CD14-positive monocyte (primary cell): ENCODE data around the gene LRRC4. TPM values are rescaled to one million over a fixed set of nuclear protein-coding genes. Genes with fewer than 3 reads are reported as not detected.

Experiments
- DNase-seq, 3 donors: peaks; one replicate each; pipeline ENCODE4 v3.0.0-alpha.2; 2011 to 2022
- H2AFZ ChIP-seq: 2 replicates; pipeline ENCODE4 v1.6.0; 2012; ENCODE audit warnings: mild to moderate bottlenecking, low read depth, low read length, inconsistent platforms; ENCODE audit not compliant: insufficient read depth, poor library complexity, severe bottlenecking
- H3K27ac ChIP-seq, 2 donors: 1 replicate in 1 of 2; 2 replicates in 1 of 2; pipeline ENCODE4 v1.5.1; 2012 to 2013; ENCODE audit warnings: low read length in 2 of 2, control low read depth in 1 of 2, inconsistent platforms in 1 of 2, low read depth in 1 of 2, mild to moderate bottlenecking in 1 of 2
- H3K27me3 ChIP-seq, 2 donors: one replicate each; pipeline versions ENCODE4 v1.6.0 to v1.6.1; 2011 to 2013; ENCODE audit warnings: low read length in 2 of 2; ENCODE audit not compliant: control insufficient read depth in 2 of 2, insufficient read depth in 2 of 2
- H3K36me3 ChIP-seq, 2 donors: replicated peaks in 1 of 2; 1 replicate in 1 of 2; 2 replicates in 1 of 2; pipeline versions ENCODE4 v1.5.1 to v1.6.1; 2012 to 2013; ENCODE audit warnings: low read length in 2 of 2, control low read depth in 1 of 2, inconsistent platforms in 1 of 2, mild to moderate bottlenecking in 1 of 2; ENCODE audit not compliant: insufficient read depth in 2 of 2, control insufficient read depth in 1 of 2
- H3K4me1 ChIP-seq, 2 donors: 1 replicate in 1 of 2; 2 replicates in 1 of 2; pipeline versions ENCODE4 v1.5.1 to v1.6.1; 2012 to 2013; ENCODE audit warnings: low read length in 2 of 2, control low read depth in 1 of 2, inconsistent platforms in 1 of 2, mild to moderate bottlenecking in 1 of 2, moderate library complexity in 1 of 2; ENCODE audit not compliant: insufficient read depth in 2 of 2, control insufficient read depth in 1 of 2
- H3K4me2 ChIP-seq: replicated peaks from 2 replicates; pipeline ENCODE3; 2012; ENCODE audit warnings: low read length, moderate library complexity, mild to moderate bottlenecking; ENCODE audit not compliant: poor library complexity, severe bottlenecking; ENCODE audit errors: extremely low read depth
- H3K4me3 ChIP-seq, 3 experiments: fragments of 200-600 bp in 1 of 3; sonication (generic) in 1 of 3; replicated peaks in 1 of 3; 1 replicate in 2 of 3; 2 replicates in 1 of 3; pipeline ENCODE4 v1.5.1; 2011 to 2013; ENCODE audit warnings: low read length in 3 of 3, mild to moderate bottlenecking in 3 of 3, control low read depth in 2 of 3, low read depth in 2 of 3, inconsistent platforms in 1 of 3, moderate library complexity in 1 of 3
- H3K79me2 ChIP-seq: 2 replicates; pipeline ENCODE4 v1.6.0; 2012; ENCODE audit warnings: mild to moderate bottlenecking, control low read depth, inconsistent platforms, low read length, moderate library complexity; ENCODE audit not compliant: insufficient read depth
- H3K9ac ChIP-seq: 2 replicates; pipeline ENCODE4 v1.6.0; 2017; ENCODE audit warnings: low read length, mild to moderate bottlenecking; ENCODE audit not compliant: insufficient read depth, poor library complexity, severe bottlenecking
- H3K9me3 ChIP-seq, 2 donors: replicated peaks in 1 of 2; 1 replicate in 1 of 2; 2 replicates in 1 of 2; pipeline versions ENCODE4 v1.5.1 to v1.6.1; 2012 to 2013; ENCODE audit warnings: low read length in 2 of 2, control low read depth in 1 of 2; ENCODE audit not compliant: control insufficient read depth in 1 of 2, insufficient read depth in 1 of 2
- H4K20me1 ChIP-seq: 2 replicates; pipeline ENCODE4 v1.6.0; 2012; ENCODE audit warnings: mild to moderate bottlenecking, low read length, control low read depth, moderate library complexity; ENCODE audit not compliant: insufficient read depth
- H3K27ac Mint-ChIP-seq, 7 donors: one replicate each; pipeline ENCODE4 v1.8.0; 2020; ENCODE audit warnings: mild to moderate bottlenecking in 7 of 7, mixed read lengths in 7 of 7, moderate library complexity in 6 of 7, inconsistent platforms in 2 of 7
- H3K27me3 Mint-ChIP-seq, 3 donors: one replicate each; pipeline ENCODE4 v1.8.0; 2021 to 2022; ENCODE audit warnings: low read depth in 3 of 3, mild to moderate bottlenecking in 3 of 3, mixed read lengths in 3 of 3, moderate library complexity in 3 of 3, inconsistent platforms in 1 of 3
- H3K36me3 Mint-ChIP-seq, 2 donors: one replicate each; pipeline ENCODE4 v1.8.0; 2020; ENCODE audit warnings: mixed read lengths in 2 of 2, inconsistent platforms in 1 of 2, mild to moderate bottlenecking in 1 of 2
- H3K4me1 Mint-ChIP-seq: one replicate; pipeline ENCODE4 v1.8.0; 2020; ENCODE audit warnings: mild to moderate bottlenecking, mixed read lengths
- H3K4me3 Mint-ChIP-seq, 2 donors: one replicate each; pipeline ENCODE4 v1.8.0; 2020; ENCODE audit warnings: mild to moderate bottlenecking in 2 of 2, mixed read lengths in 2 of 2, moderate library complexity in 1 of 2
- H3K9me3 Mint-ChIP-seq, 7 donors: one replicate each; pipeline ENCODE4 v1.8.0; 2020 to 2022; ENCODE audit warnings: mixed read lengths in 7 of 7, mild to moderate bottlenecking in 6 of 7, moderate library complexity in 6 of 7, inconsistent platforms in 2 of 7
- WGBS: methylation state at CpG from one replicate; pipeline ENCODE4 v1.1.5; 2013; ENCODE audit warnings: missing lambda C conversion rate; ENCODE audit not compliant: insufficient coverage; 5-methylcytosine and 5-hydroxymethylcytosine counted together
- intact Hi-C, 2 donors: fragments of 100-400 bp; cut with micrococcal nuclease; formaldehyde crosslinking; loops; one replicate each; pipeline versions ENCODE4 v1.15.0 to v1.15.1; 2023
- polyA plus RNA-seq, 3 donors: library from polyadenylated mRNA; depleted of rRNA in 1 of 3; unstranded in 2 of 3; stranded (reverse) in 1 of 3; fragments of 300-500 nt in 2 of 3; fragments of >200 nt in 1 of 3; fragmentation: Illumina TruSeq in 2 of 3; gene quantifications; 1 replicate in 2 of 3; 2 replicates in 1 of 3; pipeline ENCODE4 v1.2.3, GENCODE V29; 2012 to 2021
- TF ChIP-seq, protein P1 (sequence below): fragments of 200-600 bp; IDR thresholded peaks from one replicate; pipeline ENCODE4 v1.8.0; 2022; ENCODE audit warnings: antibody characterized with exemption, mild to moderate bottlenecking

Gene LRRC4
- polyA plus RNA-seq, 3 donors = 0.12 to 3.3 (median 0.91) TPM

DNA sequence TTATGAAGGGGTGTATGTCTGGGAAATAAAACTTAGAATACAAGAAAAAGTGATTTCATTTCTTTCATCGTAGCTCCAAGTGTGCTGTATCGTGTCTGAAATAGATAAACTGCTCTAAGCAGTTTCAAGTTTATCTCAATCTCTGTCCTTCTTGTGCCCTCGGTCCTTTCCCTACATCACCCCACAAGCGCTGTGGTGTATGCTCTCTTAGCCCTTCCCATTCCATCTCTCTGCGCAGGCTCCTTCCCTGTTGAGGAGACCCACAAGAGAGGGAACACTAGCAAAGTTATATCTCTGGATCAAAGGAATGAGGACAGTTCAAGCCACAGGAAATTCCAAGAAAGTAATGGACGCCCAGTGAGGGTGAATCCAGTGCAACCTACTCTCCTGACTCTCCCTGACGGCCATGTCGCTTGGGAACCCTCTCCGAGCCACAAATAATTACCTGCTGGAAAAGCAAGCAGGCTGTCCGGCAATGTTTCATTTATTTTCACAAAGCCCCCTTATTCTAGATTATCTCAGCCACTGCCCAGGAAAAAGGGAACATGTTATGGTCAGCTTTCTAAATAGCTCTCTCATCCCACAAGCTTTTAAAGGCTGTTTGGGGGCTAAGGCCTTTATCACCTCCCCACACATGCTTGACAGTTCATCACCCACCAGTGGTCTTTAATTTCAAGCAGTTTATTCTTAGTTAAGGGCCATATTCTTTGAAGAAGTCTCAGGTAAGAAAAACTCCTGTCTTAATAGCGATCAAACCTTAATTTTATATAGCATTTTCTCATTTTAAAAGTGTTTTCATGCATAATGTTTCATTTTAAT, 34.8 kb downstream of the LRRC4 start:
- Histone ChIP-seq H4K20me1 (peaks cover 8% of the 10 kb centered on the region), H3K4me1 (peaks cover 18 to 24% of the 10 kb centered on the region in 2 donors), H3K27ac (no peak overlapping the region), H3K27me3 (no peaks in the 10 kb centered on the region), H3K4me2 (no peak overlapping the region), H3K9ac (no peak overlapping the region), H3K4me3 (no peak overlapping the region), H3K9me3 (no peaks in the 10 kb centered on the region), H2AFZ (no peak overlapping the region), H3K36me3 (peaks cover 38 to 71% of the 10 kb centered on the region in 2 donors), H3K79me2 (no peaks in the 10 kb centered on the region)
- WGBS = 99% methylated on average over 9 of the region's 11 CpGs
- no peak for DNase-seq
- no peak overlapping the region for H3K4me3 Mint-ChIP-seq
- H3K36me3 Mint-ChIP-seq = peaks cover 57 to 64% of the 10 kb centered on the region in 2 donors
- H3K4me1 Mint-ChIP-seq = peaks cover 26% of the 10 kb centered on the region
- H3K9me3 Mint-ChIP-seq = no peaks in the 10 kb centered on the region
- TF ChIP-seq, protein P1, sequence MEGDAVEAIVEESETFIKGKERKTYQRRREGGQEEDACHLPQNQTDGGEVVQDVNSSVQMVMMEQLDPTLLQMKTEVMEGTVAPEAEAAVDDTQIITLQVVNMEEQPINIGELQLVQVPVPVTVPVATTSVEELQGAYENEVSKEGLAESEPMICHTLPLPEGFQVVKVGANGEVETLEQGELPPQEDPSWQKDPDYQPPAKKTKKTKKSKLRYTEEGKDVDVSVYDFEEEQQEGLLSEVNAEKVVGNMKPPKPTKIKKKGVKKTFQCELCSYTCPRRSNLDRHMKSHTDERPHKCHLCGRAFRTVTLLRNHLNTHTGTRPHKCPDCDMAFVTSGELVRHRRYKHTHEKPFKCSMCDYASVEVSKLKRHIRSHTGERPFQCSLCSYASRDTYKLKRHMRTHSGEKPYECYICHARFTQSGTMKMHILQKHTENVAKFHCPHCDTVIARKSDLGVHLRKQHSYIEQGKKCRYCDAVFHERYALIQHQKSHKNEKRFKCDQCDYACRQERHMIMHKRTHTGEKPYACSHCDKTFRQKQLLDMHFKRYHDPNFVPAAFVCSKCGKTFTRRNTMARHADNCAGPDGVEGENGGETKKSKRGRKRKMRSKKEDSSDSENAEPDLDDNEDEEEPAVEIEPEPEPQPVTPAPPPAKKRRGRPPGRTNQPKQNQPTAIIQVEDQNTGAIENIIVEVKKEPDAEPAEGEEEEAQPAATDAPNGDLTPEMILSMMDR = no peak
- H3K27ac Mint-ChIP-seq = peak overlapping the region in 1 of 7 donors; percentile 54
- peaks cover 0 to 2% (median 0%) of the 10 kb centered on the region in 3 donors for H3K27me3 Mint-ChIP-seq
- intact Hi-C loops = no loop called here

GRCh38 chr7:127995881-127996215, 35.4 kb downstream of the LRRC4 start:
- H4K20me1 ChIP-seq = peaks cover 8% of the 10 kb centered on the region
- no peak overlapping the region for H3K9ac ChIP-seq
- DNase-seq = no peak
- peaks cover 14 to 18% of the 10 kb centered on the region in 2 donors for H3K4me1 ChIP-seq
- no peak overlapping the region for H3K4me2 ChIP-seq
- no peaks in the 10 kb centered on the region for H3K27me3 ChIP-seq
- no peak overlapping the region for H2AFZ ChIP-seq
- Mint-ChIP-seq H3K36me3 (peaks cover 59 to 68% of the 10 kb centered on the region in 2 donors), H3K4me3 (no peak overlapping the region), H3K27me3 (peaks cover 0 to 2% (median 0%) of the 10 kb centered on the region in 3 donors), H3K9me3 (no peaks in the 10 kb centered on the region), H3K27ac (peak overlapping the region in 1 of 7 donors; percentile 31), H3K4me1 (peaks cover 20% of the 10 kb centered on the region)
- H3K36me3 ChIP-seq = peaks cover 39 to 73% of the 10 kb centered on the region in 2 donors
- no peaks in the 10 kb centered on the region for H3K9me3 ChIP-seq
- no peak overlapping the region for H3K27ac ChIP-seq
- 100% methylated on average over 1 of the region's 3 CpGs for WGBS
- H3K4me3 ChIP-seq = no peak overlapping the region
- TF ChIP-seq, protein P1 = no peak
- H3K79me2 ChIP-seq = no peaks in the 10 kb centered on the region
- intact Hi-C loops = no loop called here
